Measurements from ENCODE around the gene TPK1. TPM values are rescaled to one million over a fixed set of nuclear protein-coding genes. Genes with fewer than 3 reads are reported as not detected.
A peak's percentile ranks its signal among the peaks of the same experiment; 100 is the strongest.

The TPK1 gene
- total RNA-seq, 1 donor from 2014 or later = 7.6 TPM

GRCh38 chr7:144545330-144545729 lies 290.5 kb downstream of the TPK1 start:
- TF ChIP-seq CTCF (IDR thresholded peaks at IDR 0.05) = no peak
- no peaks in the 10 kb centered on the region for H3K9me3 ChIP-seq
- ATAC-seq = no peak

GRCh38 chr7:144534655-144535395 lies 301.0 kb downstream of the TPK1 start:
- no peak for ATAC-seq
- Histone ChIP-seq H3K9me3 (no peaks in the 10 kb centered on the region), H3K4me3 (no peak overlapping the region), H3K27ac (no peak overlapping the region), H3K27me3 (no peaks in the 10 kb centered on the region), H3K4me1 (no peaks in the 10 kb centered on the region), H3K36me3 (no peaks in the 10 kb centered on the region)
- no peak for DNase-seq
- no peak for TF ChIP-seq CTCF (IDR thresholded peaks at IDR 0.05)
- intact Hi-C loops (cut with DNase I) = no loop called here

More at GRCh38 chr7:144545330-144545729, 290.5 kb downstream of the TPK1 start:
- no peak overlapping the region for H3K4me3 ChIP-seq
- no peaks in the 10 kb centered on the region for H3K36me3 ChIP-seq
- H3K27me3 ChIP-seq = no peaks in the 10 kb centered on the region
- H3K27ac ChIP-seq = no peak overlapping the region
- no peaks in the 10 kb centered on the region for H3K4me1 ChIP-seq
- intact Hi-C loops (cut with DNase I) = no loop called here
- no peak for DNase-seq

GRCh38 chr7:144534196-144534595 lies 301.7 kb downstream of the TPK1 start:
- ATAC-seq (peak; percentile 43), DNase-seq (no peak)
- no peaks in the 10 kb centered on the region for H3K9me3 ChIP-seq
- no peak overlapping the region for H3K27ac ChIP-seq
- intact Hi-C loops (cut with DNase I) = no loop called here
- H3K27me3 ChIP-seq = no peaks in the 10 kb centered on the region
- no peaks in the 10 kb centered on the region for H3K36me3 ChIP-seq
- no peaks in the 10 kb centered on the region for H3K4me1 ChIP-seq
- no peak overlapping the region for H3K4me3 ChIP-seq
- no peak for TF ChIP-seq CTCF (IDR thresholded peaks at IDR 0.05)

- intact Hi-C loops (cut with DNase I) = no loop called here
- DNase-seq (no peak), ATAC-seq (no peak)
- Histone ChIP-seq H3K4me1 (no peaks in the 10 kb centered on the region), H3K27me3 (no peaks in the 10 kb centered on the region), H3K27ac (no peak overlapping the region), H3K9me3 (no peaks in the 10 kb centered on the region), H3K4me3 (no peak overlapping the region), H3K36me3 (no peaks in the 10 kb centered on the region)
- no peak for TF ChIP-seq CTCF (IDR thresholded peaks at IDR 0.05)
Measured at GRCh38 chr7:144531181-144531580, 304.7 kb downstream of the TPK1 start.

GRCh38 chr7:144529269-144529926 lies 306.5 kb downstream of the TPK1 start:
- Histone ChIP-seq H3K4me1 (no peaks in the 10 kb centered on the region), H3K27me3 (no peaks in the 10 kb centered on the region), H3K27ac (no peak overlapping the region), H3K36me3 (no peaks in the 10 kb centered on the region), H3K4me3 (no peak overlapping the region), H3K9me3 (no peaks in the 10 kb centered on the region)
- ATAC-seq = no peak
- no peak for TF ChIP-seq CTCF (IDR thresholded peaks at IDR 0.05)
- no peak for DNase-seq
- intact Hi-C loops (cut with DNase I) = no loop called here

Measured in upper lobe of right lung (tissue), 1 donor.